Mammary epithelial cell (primary cell): Measurements from ENCODE around the gene NTN5.

ENCODE experiments used
- EZH2 ChIP-seq: IDR thresholded peaks from 2 replicates; pipeline ENCODE4 v1.6.1; 2012; ENCODE audit warnings: low read length, inconsistent platforms, borderline replicate concordance
- TF ChIP-seq, protein P1 (sequence below), 2 donors: IDR thresholded peaks in 1 of 2; conservative IDR thresholded peaks in 1 of 2; 2 replicates each; pipeline ENCODE4 v1.5.1; 2011 to 2012; ENCODE audit warnings: inconsistent platforms in 2 of 2, low read length in 2 of 2, mild to moderate bottlenecking in 2 of 2, control low read depth in 1 of 2, low read depth in 1 of 2; ENCODE audit not compliant: insufficient read depth in 1 of 2; ENCODE audit errors: extremely low read depth in 1 of 2

DNA sequence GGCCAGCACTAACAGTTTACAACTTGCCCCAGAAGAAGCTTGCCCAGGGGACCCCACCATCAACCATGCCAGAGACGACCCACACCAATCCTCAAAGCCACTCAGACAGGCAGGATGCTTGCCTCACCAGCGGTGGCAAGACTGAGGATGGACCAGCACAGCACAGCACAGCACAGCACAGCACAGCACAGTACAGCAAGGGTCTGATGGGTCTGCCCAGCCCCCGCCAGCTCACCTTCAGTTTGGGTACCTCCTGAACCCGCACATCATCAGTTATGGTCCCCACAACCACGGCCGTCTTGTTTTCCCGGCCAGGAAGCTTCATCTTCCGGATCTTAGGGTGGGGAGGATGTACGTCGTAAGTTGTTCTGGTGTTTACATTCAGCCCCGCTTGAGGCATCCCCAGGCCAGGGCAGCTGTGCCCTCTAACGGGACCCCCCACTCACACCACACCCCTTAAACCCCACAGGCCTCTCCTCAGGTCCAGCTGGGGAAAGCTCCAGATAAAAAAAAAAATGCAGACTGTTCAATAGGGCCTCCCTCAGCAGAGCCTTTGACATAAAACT is 56.2 kb downstream of the NTN5 start:
- TF ChIP-seq, protein P1, sequence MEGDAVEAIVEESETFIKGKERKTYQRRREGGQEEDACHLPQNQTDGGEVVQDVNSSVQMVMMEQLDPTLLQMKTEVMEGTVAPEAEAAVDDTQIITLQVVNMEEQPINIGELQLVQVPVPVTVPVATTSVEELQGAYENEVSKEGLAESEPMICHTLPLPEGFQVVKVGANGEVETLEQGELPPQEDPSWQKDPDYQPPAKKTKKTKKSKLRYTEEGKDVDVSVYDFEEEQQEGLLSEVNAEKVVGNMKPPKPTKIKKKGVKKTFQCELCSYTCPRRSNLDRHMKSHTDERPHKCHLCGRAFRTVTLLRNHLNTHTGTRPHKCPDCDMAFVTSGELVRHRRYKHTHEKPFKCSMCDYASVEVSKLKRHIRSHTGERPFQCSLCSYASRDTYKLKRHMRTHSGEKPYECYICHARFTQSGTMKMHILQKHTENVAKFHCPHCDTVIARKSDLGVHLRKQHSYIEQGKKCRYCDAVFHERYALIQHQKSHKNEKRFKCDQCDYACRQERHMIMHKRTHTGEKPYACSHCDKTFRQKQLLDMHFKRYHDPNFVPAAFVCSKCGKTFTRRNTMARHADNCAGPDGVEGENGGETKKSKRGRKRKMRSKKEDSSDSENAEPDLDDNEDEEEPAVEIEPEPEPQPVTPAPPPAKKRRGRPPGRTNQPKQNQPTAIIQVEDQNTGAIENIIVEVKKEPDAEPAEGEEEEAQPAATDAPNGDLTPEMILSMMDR (conservative IDR thresholded peaks at IDR 0.05 in 1 of 2, IDR thresholded peaks at IDR 0.05 in 1 of 2; ENCODE audit: extremely low read depth in 1 of 2, insufficient read depth in 1 of 2, low read depth in 1 of 2, low read length in 2 of 2): no peak
- TF ChIP-seq EZH2: no peak
